Ascending aorta (tissue), 2 donors: ENCODE data around the gene IL3. TPM values are rescaled to one million over a fixed set of nuclear protein-coding genes. Genes with fewer than 3 reads are reported as not detected.

Source experiments
- DNase-seq, 2 donors: peaks; one replicate each; pipeline ENCODE4 v3.0.0-alpha.2; 2019; ENCODE audit warnings: low spot score in 2 of 2
- H3K27ac ChIP-seq, 2 donors: fragments of 200-600 bp; sonication (generic); one replicate each; pipeline ENCODE4 v1.5.1; 2016 to 2017; ENCODE audit warnings: mild to moderate bottlenecking in 1 of 2
- H3K27me3 ChIP-seq: fragments of 200-600 bp; sonication (generic); one replicate; pipeline ENCODE4 v1.5.1; 2017
- H3K36me3 ChIP-seq, 2 donors: fragments of 200-600 bp; sonication (generic); one replicate each; pipeline ENCODE4 v1.5.1; 2016
- H3K4me1 ChIP-seq, 2 donors: fragments of 200-600 bp; sonication (generic); one replicate each; pipeline ENCODE4 v1.5.1; 2016 to 2017; ENCODE audit warnings: mild to moderate bottlenecking in 1 of 2
- H3K4me3 ChIP-seq, 2 donors: fragments of 200-600 bp; sonication (generic); one replicate each; pipeline ENCODE4 v1.5.1; 2016 to 2017; ENCODE audit warnings: mild to moderate bottlenecking in 1 of 2
- H3K9me3 ChIP-seq, 2 donors: fragments of 200-600 bp; sonication (generic); one replicate each; pipeline ENCODE4 v1.5.1; 2016
- CTCF ChIP-seq, 3 experiments: fragments of 200-600 bp in 2 of 3; fragments of 450-650 bp in 1 of 3; sonication (generic) in 2 of 3; IDR thresholded peaks; one replicate each; pipeline ENCODE4 v1.5.1; 2016 to 2019; ENCODE audit warnings: antibody characterized with exemption in 3 of 3, mild to moderate bottlenecking in 1 of 3, moderate library complexity in 1 of 3
- intact Hi-C: fragments of 100-400 bp; cut with DNase I; formaldehyde crosslinking; loops from one replicate; pipeline ENCODE4 v1.15.1; 2023
- total RNA-seq: library from RNA; depleted of rRNA; stranded (reverse); fragments of >200 nt; gene quantifications from one replicate; pipeline ENCODE4 v1.1.0, GENCODE V29; 2016

IL3 gene
- total RNA-seq, 1 donor from 2014 or later, result not detected

DNA sequence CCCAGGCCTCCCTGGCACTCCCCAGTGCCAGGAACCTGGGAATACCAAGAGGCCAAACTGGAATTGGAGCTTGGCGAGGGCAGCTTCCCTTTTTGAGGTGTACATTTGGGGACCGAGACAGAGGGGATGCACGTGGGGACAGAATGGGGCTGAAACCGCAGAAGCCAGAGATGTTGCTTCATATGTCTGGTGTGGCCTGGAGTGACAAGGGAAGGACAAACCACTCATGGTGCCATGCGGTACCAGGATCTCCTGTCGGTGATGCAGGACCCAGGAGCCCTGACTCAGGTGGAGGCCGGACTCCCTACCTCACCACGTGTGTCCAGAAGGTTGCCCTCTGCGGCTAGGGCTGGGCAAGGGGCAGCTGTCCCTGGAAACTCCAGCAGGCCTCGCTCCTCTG lies 9.1 kb downstream of the IL3 start:
- Histone ChIP-seq H3K4me1 (no peaks in the 10 kb centered on the region), H3K36me3 (no peaks in the 10 kb centered on the region), H3K9me3 (no peaks in the 10 kb centered on the region), H3K27ac (no peak overlapping the region), H3K4me3 (no peak overlapping the region), H3K27me3 (no peaks in the 10 kb centered on the region)
- intact Hi-C loops, result no loop called here
- no peak for TF ChIP-seq CTCF (IDR thresholded peaks at IDR 0.05)
- no peak for DNase-seq

DNA sequence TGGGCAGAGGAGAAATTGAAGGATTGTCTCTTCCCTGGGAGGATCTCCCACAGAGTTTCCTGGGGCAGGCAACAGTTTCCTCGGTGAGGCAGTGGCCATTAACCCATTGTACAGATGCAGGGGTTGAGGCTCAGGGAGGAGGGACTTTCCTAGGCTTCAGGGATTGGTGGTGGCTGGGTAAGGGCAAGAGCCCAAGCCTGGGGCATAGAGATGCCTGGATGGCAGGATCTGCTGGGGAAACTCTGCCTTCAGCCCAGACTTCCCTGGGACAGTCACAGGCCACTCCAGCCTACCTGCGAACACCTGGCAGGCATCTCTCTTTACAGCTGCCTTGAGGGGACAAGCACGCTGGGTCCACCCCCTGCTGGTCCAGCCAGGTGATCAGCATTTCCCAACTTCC lies 9.5 kb downstream of the IL3 start:
- Histone ChIP-seq H3K27me3 (no peaks in the 10 kb centered on the region), H3K4me1 (no peaks in the 10 kb centered on the region), H3K27ac (no peak overlapping the region), H3K4me3 (no peak overlapping the region), H3K9me3 (no peaks in the 10 kb centered on the region), H3K36me3 (no peaks in the 10 kb centered on the region)
- intact Hi-C loops, result no loop called here
- DNase-seq, result no peak
- no peak for TF ChIP-seq CTCF (IDR thresholded peaks at IDR 0.05)

GRCh38 chr5:132070460-132071337 lies 10.2 kb downstream of the IL3 start:
- TF ChIP-seq CTCF (IDR thresholded peaks at IDR 0.05), result no peak
- no peak for DNase-seq
- H3K27me3 ChIP-seq, result no peaks in the 10 kb centered on the region
- no peak overlapping the region for H3K4me3 ChIP-seq
- H3K4me1 ChIP-seq, result no peaks in the 10 kb centered on the region
- H3K9me3 ChIP-seq, result no peaks in the 10 kb centered on the region
- no peak overlapping the region for H3K27ac ChIP-seq
- H3K36me3 ChIP-seq, result no peaks in the 10 kb centered on the region
- intact Hi-C loops, result no loop called here

DNA sequence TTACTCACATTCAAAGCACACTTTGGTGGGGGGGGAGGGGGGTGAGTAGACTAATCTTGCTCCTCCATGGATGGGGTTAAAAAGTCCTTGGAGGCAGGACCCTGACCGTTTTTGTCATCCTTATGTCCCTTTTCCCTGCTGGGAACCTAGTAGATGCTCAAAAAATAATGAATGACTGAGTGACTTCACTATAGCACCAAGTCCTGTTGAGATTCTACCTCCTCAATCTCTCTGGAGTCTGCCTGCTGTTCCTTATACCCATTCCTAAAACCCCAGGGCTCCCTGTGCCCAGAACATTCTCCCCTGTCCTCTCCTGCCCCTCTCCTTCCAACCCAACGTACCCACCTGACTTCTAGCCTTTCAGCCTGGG lies 10.9 kb downstream of the IL3 start:
- Histone ChIP-seq H3K36me3 (no peaks in the 10 kb centered on the region), H3K27ac (no peak overlapping the region), H3K4me3 (no peak overlapping the region), H3K4me1 (no peaks in the 10 kb centered on the region), H3K9me3 (no peaks in the 10 kb centered on the region), H3K27me3 (no peaks in the 10 kb centered on the region)
- intact Hi-C loops, result no loop called here
- no peak for TF ChIP-seq CTCF (IDR thresholded peaks at IDR 0.05)
- DNase-seq, result no peak

DNA sequence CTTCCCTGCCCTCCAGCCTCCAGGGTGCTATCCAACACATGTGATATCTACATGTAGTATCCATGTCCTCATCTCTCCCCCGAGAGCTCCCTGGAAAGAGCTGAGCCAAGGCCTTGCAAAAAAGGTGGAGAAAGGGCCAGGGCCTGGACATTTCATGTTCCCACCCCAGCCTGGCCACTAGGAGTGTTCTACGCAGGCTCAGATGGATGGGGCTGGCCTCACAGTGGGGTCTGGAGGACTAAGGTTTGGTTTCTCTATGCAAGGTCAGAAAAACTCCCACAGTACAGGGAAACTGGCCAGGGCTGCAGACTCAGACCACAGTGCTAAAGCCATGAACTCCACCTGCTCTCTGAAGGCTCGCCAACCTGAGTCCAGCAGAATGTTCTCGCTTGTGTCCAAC lies 11.6 kb downstream of the IL3 start:
- Histone ChIP-seq H3K9me3 (no peaks in the 10 kb centered on the region), H3K27ac (no peak overlapping the region), H3K4me3 (no peak overlapping the region), H3K36me3 (no peaks in the 10 kb centered on the region), H3K4me1 (no peaks in the 10 kb centered on the region), H3K27me3 (no peaks in the 10 kb centered on the region)
- intact Hi-C loops, result no loop called here
- TF ChIP-seq CTCF (IDR thresholded peaks at IDR 0.05), result no peak
- no peak for DNase-seq
